ENCODE measurements around the gene TP53INP2.
"Not testable (repeated sequence)": the region's sequence is repeated elsewhere in the genome, so short reads cannot be mapped to it uniquely, and the experiment has no call there.

TP53INP2 gene

GRCh38 chr20:34705397-34706301 is 1.5 kb downstream of the TP53INP2 start:
- DNase-seq (ENCODE audit: low read depth): no peak

GRCh38 chr20:34706302-34706875 is 2.2 kb downstream of the TP53INP2 start:
- DNase-seq (ENCODE audit: low read depth): no peak

- no peak for DNase-seq (ENCODE audit: low read depth)
These were observed 3.0 kb downstream of the TP53INP2 start for GRCh38 chr20:34706912-34707784.

GRCh38 chr20:34708621-34709043 is 4.5 kb downstream of the TP53INP2 start:
- DNase-seq (ENCODE audit: low read depth): peak; percentile 41

GRCh38 chr20:34709044-34709830 is 5.1 kb downstream of the TP53INP2 start:
- DNase-seq (ENCODE audit: low read depth): peak; percentile 64

GRCh38 chr20:34709831-34710567 is 5.9 kb downstream of the TP53INP2 start:
- peak; percentile 32 for DNase-seq (ENCODE audit: low read depth)

- no peak for DNase-seq (ENCODE audit: low read depth)
These were observed 6.4 kb downstream of the TP53INP2 start for GRCh38 chr20:34710568-34710839.

- no peak for DNase-seq (ENCODE audit: low read depth)
These were observed 6.9 kb downstream of the TP53INP2 start for GRCh38 chr20:34710861-34711574.

GRCh38 chr20:34711813-34712430 is 7.8 kb downstream of the TP53INP2 start:
- DNase-seq (ENCODE audit: low read depth): no peak

- no peak for DNase-seq (ENCODE audit: low read depth)
These were observed 8.5 kb downstream of the TP53INP2 start for GRCh38 chr20:34712525-34713192.

- DNase-seq (ENCODE audit: low read depth): no peak
These were observed 9.2 kb downstream of the TP53INP2 start for GRCh38 chr20:34713194-34713943.

GRCh38 chr20:34713944-34714515 is 9.9 kb downstream of the TP53INP2 start:
- not testable (repeated sequence) for DNase-seq (ENCODE audit: low read depth)

GRCh38 chr20:34715384-34715783 is 11.2 kb downstream of the TP53INP2 start:
- no peak for DNase-seq (ENCODE audit: low read depth)

- no peak for DNase-seq (ENCODE audit: low read depth)
These were observed 12.7 kb downstream of the TP53INP2 start for GRCh38 chr20:34716921-34717229.

- no peak for DNase-seq (ENCODE audit: low read depth)
These were observed 13.3 kb downstream of the TP53INP2 start for GRCh38 chr20:34717230-34718095.

GRCh38 chr20:34719242-34720017 is 15.3 kb downstream of the TP53INP2 start:
- not testable (repeated sequence) for DNase-seq (ENCODE audit: low read depth)

GRCh38 chr20:34720266-34720665 is 16.1 kb downstream of the TP53INP2 start:
- DNase-seq (ENCODE audit: low read depth): no peak

All from activated T-helper 1 cell treated with Interleukin-2 at 50 U/mL for 16 hours (primary cell).